ENCODE measurements around the gene REPIN1. TPM values are rescaled to one million over a fixed set of nuclear protein-coding genes. Genes with fewer than 3 reads are reported as not detected.

The REPIN1 gene
- total RNA-seq, 4 donors from 2014 or later: 66.8 to 143 (median 97.7) TPM

GRCh38 chr7:150417239-150417638, 48.6 kb downstream of the REPIN1 start:
- no peak for DNase-seq (ENCODE audit: extremely low spot score)
- Histone ChIP-seq H3K9me3 (no peaks in the 10 kb centered on the region), H3K27ac (replicated peaks in 1 of 4) (no peak overlapping the region), H3K4me3 (no peak overlapping the region), H3K36me3 (peaks cover 0 to 5% (median 0%) of the 10 kb centered on the region in 4 donors), H3K27me3 (no peaks in the 10 kb centered on the region), H3K4me1 (peaks cover 0 to 8% (median 6%) of the 10 kb centered on the region in 4 donors)
- intact Hi-C loops (cut with DNase I): no loop called here
- no peak for TF ChIP-seq POLR2A (IDR thresholded peaks at IDR 0.05; ENCODE audit: low read depth)
- no peak for TF ChIP-seq EP300 (IDR thresholded peaks at IDR 0.05)
- TF ChIP-seq CTCF (IDR thresholded peaks at IDR 0.05): no peak
- TF ChIP-seq POLR2AphosphoS5 (IDR thresholded peaks at IDR 0.05): no peak
- 95% methylated on average over 10 of the region's 10 CpGs for WGBS

- Histone ChIP-seq H3K9me3 (no peaks in the 10 kb centered on the region), H3K4me3 (no peak overlapping the region), H3K27ac (replicated peaks in 1 of 4) (no peak overlapping the region), H3K36me3 (no peaks in the 10 kb centered on the region), H3K4me1 (peaks cover 0 to 8% (median 6%) of the 10 kb centered on the region in 4 donors), H3K27me3 (no peaks in the 10 kb centered on the region)
- WGBS: 95% methylated on average over 6 of the region's 6 CpGs
- DNase-seq (ENCODE audit: extremely low spot score): no peak
- no peak for TF ChIP-seq POLR2A (IDR thresholded peaks at IDR 0.05; ENCODE audit: low read depth)
- no peak for TF ChIP-seq POLR2AphosphoS5 (IDR thresholded peaks at IDR 0.05)
- TF ChIP-seq CTCF (IDR thresholded peaks at IDR 0.05): no peak
- TF ChIP-seq EP300 (IDR thresholded peaks at IDR 0.05): no peak
- intact Hi-C loops (cut with DNase I): no loop called here
Measured at GRCh38 chr7:150417863-150418262, 49.2 kb downstream of the REPIN1 start.

GRCh38 chr7:150420242-150420641, 51.6 kb downstream of the REPIN1 start:
- H3K4me3 ChIP-seq: no peak overlapping the region
- no peaks in the 10 kb centered on the region for H3K36me3 ChIP-seq
- H3K4me1 ChIP-seq: peaks cover 0 to 8% (median 6%) of the 10 kb centered on the region in 4 donors
- no peaks in the 10 kb centered on the region for H3K27me3 ChIP-seq
- TF ChIP-seq POLR2AphosphoS5 (IDR thresholded peaks at IDR 0.05): no peak
- no peak for TF ChIP-seq CTCF (IDR thresholded peaks at IDR 0.05)
- no peak for TF ChIP-seq EP300 (IDR thresholded peaks at IDR 0.05)
- no peak for TF ChIP-seq POLR2A (IDR thresholded peaks at IDR 0.05; ENCODE audit: low read depth)
- H3K27ac ChIP-seq (replicated peaks in 1 of 4): no peak overlapping the region
- no peaks in the 10 kb centered on the region for H3K9me3 ChIP-seq
- WGBS: 80% methylated on average over 2 of the region's 2 CpGs
- intact Hi-C loops (cut with DNase I): loop anchor here (10.0 kb wide), 1 partner anchor 135 kb away; no protein-coding TSS in a partner anchor
- no peak for DNase-seq (ENCODE audit: extremely low spot score)

GRCh38 chr7:150420987-150421674, 52.5 kb downstream of the REPIN1 start:
- peak; percentile 85 to 92 (median 86) for TF ChIP-seq CTCF (IDR thresholded peaks at IDR 0.05)
- TF ChIP-seq EP300 (IDR thresholded peaks at IDR 0.05): no peak
- peak; percentile 5 to 60 for TF ChIP-seq POLR2AphosphoS5 (IDR thresholded peaks at IDR 0.05)
- no peak for TF ChIP-seq POLR2A (IDR thresholded peaks at IDR 0.05; ENCODE audit: low read depth)
- H3K36me3 ChIP-seq: no peaks in the 10 kb centered on the region
- H3K4me3 ChIP-seq: no peak overlapping the region
- no peak overlapping the region for H3K27ac ChIP-seq (replicated peaks in 1 of 4)
- H3K27me3 ChIP-seq: no peaks in the 10 kb centered on the region
- DNase-seq (ENCODE audit: extremely low spot score): no peak
- WGBS: 17% methylated on average over 27 of the region's 27 CpGs
- intact Hi-C loops (cut with DNase I): loop anchor here (10.0 kb wide), 1 partner anchor 136 kb away; no protein-coding TSS in a partner anchor
- peaks cover 0 to 8% (median 6%) of the 10 kb centered on the region in 4 donors for H3K4me1 ChIP-seq
- H3K9me3 ChIP-seq: no peaks in the 10 kb centered on the region
